Measurements from ENCODE around the gene MYO1D.

Gene MYO1D

GRCh38 chr17:32713081-32713480, 163.8 kb downstream of the MYO1D start:
- TF ChIP-seq, protein P1, sequence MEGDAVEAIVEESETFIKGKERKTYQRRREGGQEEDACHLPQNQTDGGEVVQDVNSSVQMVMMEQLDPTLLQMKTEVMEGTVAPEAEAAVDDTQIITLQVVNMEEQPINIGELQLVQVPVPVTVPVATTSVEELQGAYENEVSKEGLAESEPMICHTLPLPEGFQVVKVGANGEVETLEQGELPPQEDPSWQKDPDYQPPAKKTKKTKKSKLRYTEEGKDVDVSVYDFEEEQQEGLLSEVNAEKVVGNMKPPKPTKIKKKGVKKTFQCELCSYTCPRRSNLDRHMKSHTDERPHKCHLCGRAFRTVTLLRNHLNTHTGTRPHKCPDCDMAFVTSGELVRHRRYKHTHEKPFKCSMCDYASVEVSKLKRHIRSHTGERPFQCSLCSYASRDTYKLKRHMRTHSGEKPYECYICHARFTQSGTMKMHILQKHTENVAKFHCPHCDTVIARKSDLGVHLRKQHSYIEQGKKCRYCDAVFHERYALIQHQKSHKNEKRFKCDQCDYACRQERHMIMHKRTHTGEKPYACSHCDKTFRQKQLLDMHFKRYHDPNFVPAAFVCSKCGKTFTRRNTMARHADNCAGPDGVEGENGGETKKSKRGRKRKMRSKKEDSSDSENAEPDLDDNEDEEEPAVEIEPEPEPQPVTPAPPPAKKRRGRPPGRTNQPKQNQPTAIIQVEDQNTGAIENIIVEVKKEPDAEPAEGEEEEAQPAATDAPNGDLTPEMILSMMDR (IDR thresholded peaks at IDR 0.05; ENCODE audit: low read depth, low read length, missing control alignments): no peak
- no peak overlapping the region for H3K4me3 ChIP-seq (ENCODE audit: low read depth, low read length)
- DNase-seq (ENCODE audit: low read depth): no peak

GRCh38 chr17:32709562-32709961, 167.4 kb downstream of the MYO1D start:
- TF ChIP-seq, protein P1 (IDR thresholded peaks at IDR 0.05; ENCODE audit: low read depth, low read length, missing control alignments): no peak
- no peak overlapping the region for H3K4me3 ChIP-seq (ENCODE audit: low read depth, low read length)
- no peak for DNase-seq (ENCODE audit: low read depth)

GRCh38 chr17:32701871-32702270, 175.1 kb downstream of the MYO1D start:
- H3K4me3 ChIP-seq (ENCODE audit: low read depth, low read length): no peak overlapping the region
- DNase-seq (ENCODE audit: low read depth): no peak
- TF ChIP-seq, protein P1 (IDR thresholded peaks at IDR 0.05; ENCODE audit: low read depth, low read length, missing control alignments): no peak

DNA sequence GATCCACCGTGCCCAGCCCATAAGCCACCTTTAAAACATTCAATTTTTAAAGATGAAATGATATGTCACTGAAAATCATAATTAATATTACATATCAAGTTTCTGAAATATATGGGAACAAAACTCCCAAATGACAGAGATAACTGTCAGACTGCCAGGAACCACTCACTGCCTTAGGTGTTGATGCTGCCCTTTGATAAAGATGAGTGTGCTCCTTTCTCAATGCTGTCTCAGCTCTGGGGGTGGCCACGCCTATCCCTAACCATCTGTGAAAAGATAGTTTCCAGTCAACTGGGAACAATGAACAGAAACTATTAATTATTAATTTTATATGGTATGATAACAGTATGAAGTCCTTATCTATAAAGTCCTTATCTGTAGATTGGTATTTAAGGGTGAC, 177.7 kb downstream of the MYO1D start:
- no peak for DNase-seq (ENCODE audit: low read depth)
- TF ChIP-seq, protein P1 (IDR thresholded peaks at IDR 0.05; ENCODE audit: low read depth, low read length, missing control alignments): no peak
- H3K4me3 ChIP-seq (ENCODE audit: low read depth, low read length): no peak overlapping the region

DNA sequence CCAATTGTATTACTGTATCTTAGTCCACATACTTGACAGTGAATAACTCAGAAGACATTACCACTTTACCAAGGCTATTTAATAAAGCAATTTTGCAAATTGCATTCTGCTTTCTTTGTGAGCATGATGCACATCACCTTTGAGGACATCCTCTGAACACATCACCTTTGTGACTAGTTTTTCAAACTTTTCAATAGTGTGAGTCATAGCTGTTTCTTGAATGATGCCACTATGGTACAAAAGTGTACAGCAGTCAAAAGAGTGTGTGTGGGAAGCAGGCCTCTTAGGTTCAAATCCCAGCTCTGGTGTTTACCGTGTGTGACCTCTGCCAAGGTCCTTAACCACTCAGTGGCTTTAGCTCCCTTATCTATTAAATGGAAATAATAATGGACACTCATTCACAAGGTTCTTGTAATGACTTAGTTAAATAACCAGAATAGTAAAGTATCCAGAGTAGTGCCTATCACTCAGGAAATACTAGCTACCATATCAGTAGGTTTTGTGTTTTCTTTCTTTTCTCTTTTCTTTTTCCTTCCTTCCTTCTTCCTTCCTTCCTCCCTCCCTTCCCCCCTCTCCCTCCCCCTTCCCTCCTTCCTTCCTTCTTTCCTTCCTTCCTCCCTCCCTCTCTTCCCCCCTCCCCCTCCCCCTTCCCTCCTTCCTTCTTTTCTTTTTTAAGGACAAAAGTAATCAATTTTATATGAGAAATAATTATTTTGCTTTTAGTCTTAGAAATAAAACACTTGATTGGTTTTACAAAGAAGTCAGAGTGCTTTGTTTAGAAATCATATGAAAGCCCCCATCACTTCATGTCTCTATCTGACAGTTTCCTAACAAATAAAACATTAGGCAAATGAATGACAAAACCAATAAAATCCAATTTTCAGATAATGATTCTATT, 178.9 kb downstream of the MYO1D start:
- no peak overlapping the region for H3K4me3 ChIP-seq (ENCODE audit: low read depth, low read length)
- TF ChIP-seq, protein P1 (IDR thresholded peaks at IDR 0.05; ENCODE audit: low read depth, low read length, missing control alignments): no peak
- no peak for DNase-seq (ENCODE audit: low read depth)

DNA sequence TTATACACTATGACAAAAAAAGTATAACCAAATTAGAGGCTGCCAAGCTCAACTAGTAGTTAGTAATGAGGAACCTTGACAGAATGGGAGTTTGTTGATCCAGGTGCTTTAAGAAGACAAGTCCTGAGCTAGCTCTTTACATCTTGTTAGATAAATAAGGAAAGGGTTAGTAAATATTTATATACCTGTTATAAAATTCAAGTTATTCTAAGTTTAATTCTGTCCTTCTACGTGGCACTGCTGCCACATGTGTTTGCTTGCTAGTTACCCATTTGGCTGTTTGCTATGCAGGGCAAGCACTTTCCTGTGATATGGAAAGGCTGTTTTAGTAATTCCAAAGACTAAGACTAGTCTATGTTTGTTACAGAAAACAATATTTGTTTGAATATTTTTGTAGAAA, 180.5 kb downstream of the MYO1D start:
- TF ChIP-seq, protein P1 (IDR thresholded peaks at IDR 0.05; ENCODE audit: low read depth, low read length, missing control alignments): no peak
- no peak overlapping the region for H3K4me3 ChIP-seq (ENCODE audit: low read depth, low read length)
- DNase-seq (ENCODE audit: low read depth): no peak

DNA sequence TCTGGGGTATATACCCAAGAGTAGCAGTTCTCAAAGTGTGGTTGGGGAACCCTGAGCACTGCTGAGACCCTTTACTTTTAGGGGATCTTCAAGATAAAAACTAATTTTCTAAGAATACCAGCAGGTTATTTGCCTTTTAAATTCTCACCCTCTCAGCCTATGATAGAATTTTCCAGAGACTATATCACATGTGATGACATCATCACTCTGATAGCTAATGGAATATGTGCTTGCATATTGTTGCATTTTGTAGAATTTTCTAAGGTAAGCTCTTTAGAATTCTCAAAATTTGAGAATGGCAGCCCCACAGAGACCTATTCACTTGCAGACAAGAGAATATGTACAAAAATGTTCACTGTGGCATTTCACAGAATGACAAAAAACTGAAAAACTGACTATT, 181.1 kb downstream of the MYO1D start:
- H3K4me3 ChIP-seq (ENCODE audit: low read depth, low read length): no peak overlapping the region
- no peak for DNase-seq (ENCODE audit: low read depth)

More for the DNA sequence above, 181.1 kb downstream of the MYO1D start:
- TF ChIP-seq, protein P1 (IDR thresholded peaks at IDR 0.05; ENCODE audit: low read depth, low read length, missing control alignments): no peak

All from GM12864 (cell line).